ENCODE data around the gene UBA6.

UBA6 gene

DNA sequence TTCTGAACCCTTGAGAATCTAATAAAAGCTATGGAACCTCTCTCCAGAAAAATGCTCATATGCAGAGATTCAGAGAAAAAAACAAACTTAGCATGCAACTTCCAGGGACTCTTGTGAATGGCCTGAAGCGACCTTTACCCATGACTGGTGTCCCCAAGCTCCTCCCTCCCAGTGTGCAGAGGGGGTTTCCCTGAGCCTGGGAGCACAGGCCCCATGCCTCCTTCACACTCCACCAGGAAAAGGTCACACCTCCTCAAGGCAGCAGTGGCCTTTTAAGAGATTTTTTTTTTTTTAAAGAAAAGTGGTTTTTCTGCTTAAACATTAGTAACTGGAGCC, 13.3 kb upstream of the UBA6 start:
- no peak for TF ChIP-seq FOXP2 (optimal IDR thresholded peaks at IDR 0.05; ENCODE audit: borderline replicate concordance, extremely low read depth, extremely low read length, insufficient read depth)
- no peak for TF ChIP-seq TAF1 (IDR thresholded peaks at IDR 0.05; ENCODE audit: borderline replicate concordance, insufficient read depth, low read length)
- TF ChIP-seq POLR2AphosphoS5 (IDR thresholded peaks at IDR 0.05; ENCODE audit: low read depth, low read length): no peak
- no peak for TF ChIP-seq SIN3A (IDR thresholded peaks at IDR 0.05; ENCODE audit: borderline replicate concordance, insufficient read depth, low read length)
- TF ChIP-seq, protein P1, sequence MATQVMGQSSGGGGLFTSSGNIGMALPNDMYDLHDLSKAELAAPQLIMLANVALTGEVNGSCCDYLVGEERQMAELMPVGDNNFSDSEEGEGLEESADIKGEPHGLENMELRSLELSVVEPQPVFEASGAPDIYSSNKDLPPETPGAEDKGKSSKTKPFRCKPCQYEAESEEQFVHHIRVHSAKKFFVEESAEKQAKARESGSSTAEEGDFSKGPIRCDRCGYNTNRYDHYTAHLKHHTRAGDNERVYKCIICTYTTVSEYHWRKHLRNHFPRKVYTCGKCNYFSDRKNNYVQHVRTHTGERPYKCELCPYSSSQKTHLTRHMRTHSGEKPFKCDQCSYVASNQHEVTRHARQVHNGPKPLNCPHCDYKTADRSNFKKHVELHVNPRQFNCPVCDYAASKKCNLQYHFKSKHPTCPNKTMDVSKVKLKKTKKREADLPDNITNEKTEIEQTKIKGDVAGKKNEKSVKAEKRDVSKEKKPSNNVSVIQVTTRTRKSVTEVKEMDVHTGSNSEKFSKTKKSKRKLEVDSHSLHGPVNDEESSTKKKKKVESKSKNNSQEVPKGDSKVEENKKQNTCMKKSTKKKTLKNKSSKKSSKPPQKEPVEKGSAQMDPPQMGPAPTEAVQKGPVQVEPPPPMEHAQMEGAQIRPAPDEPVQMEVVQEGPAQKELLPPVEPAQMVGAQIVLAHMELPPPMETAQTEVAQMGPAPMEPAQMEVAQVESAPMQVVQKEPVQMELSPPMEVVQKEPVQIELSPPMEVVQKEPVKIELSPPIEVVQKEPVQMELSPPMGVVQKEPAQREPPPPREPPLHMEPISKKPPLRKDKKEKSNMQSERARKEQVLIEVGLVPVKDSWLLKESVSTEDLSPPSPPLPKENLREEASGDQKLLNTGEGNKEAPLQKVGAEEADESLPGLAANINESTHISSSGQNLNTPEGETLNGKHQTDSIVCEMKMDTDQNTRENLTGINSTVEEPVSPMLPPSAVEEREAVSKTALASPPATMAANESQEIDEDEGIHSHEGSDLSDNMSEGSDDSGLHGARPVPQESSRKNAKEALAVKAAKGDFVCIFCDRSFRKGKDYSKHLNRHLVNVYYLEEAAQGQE (IDR thresholded peaks at IDR 0.05; ENCODE audit: insufficient read depth in 1 of 2, low read depth in 2 of 2, low read length in 2 of 2): no peak

DNA sequence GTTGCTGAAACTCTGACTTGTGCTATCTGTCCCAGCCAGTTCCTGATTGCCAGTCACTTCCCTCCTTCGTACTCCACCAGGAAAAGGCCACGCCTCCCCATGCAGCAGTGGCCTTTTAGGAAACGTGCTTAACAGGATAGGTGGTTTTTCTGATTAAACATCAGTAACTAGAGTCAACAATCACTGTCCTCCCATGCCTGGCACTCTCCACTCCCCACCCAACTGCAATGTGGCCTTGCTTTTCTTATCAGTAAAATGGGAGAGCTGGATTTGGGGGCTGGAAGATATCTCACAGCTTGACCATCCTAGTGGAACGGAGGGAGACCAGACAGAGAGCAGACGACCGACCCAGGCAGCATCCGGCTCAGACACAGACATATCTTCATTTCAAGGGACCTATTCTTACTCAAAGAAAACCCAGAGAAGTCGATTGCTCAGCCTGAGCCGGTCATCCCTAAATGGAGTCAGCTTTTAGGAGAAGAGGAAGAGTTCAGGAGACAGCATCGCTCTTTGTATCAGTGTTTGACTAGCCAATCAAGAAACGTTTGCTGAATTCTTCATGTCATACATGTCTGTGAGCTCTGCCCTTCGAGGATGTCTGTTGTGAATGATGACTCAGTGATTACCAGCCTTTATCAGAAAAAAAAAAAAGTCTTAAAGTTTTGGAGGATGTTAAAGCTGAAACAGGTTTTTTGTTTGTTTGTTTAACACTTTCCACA, 12.7 kb upstream of the UBA6 start:
- TF ChIP-seq FOXP2 (optimal IDR thresholded peaks at IDR 0.05; ENCODE audit: borderline replicate concordance, extremely low read depth, extremely low read length, insufficient read depth): no peak
- TF ChIP-seq, protein P1 (IDR thresholded peaks at IDR 0.05; ENCODE audit: insufficient read depth in 1 of 2, low read depth in 2 of 2, low read length in 2 of 2): no peak
- no peak for TF ChIP-seq POLR2AphosphoS5 (IDR thresholded peaks at IDR 0.05; ENCODE audit: low read depth, low read length)
- TF ChIP-seq SIN3A (IDR thresholded peaks at IDR 0.05; ENCODE audit: borderline replicate concordance, insufficient read depth, low read length): no peak
- no peak for TF ChIP-seq TAF1 (IDR thresholded peaks at IDR 0.05; ENCODE audit: borderline replicate concordance, insufficient read depth, low read length)

DNA sequence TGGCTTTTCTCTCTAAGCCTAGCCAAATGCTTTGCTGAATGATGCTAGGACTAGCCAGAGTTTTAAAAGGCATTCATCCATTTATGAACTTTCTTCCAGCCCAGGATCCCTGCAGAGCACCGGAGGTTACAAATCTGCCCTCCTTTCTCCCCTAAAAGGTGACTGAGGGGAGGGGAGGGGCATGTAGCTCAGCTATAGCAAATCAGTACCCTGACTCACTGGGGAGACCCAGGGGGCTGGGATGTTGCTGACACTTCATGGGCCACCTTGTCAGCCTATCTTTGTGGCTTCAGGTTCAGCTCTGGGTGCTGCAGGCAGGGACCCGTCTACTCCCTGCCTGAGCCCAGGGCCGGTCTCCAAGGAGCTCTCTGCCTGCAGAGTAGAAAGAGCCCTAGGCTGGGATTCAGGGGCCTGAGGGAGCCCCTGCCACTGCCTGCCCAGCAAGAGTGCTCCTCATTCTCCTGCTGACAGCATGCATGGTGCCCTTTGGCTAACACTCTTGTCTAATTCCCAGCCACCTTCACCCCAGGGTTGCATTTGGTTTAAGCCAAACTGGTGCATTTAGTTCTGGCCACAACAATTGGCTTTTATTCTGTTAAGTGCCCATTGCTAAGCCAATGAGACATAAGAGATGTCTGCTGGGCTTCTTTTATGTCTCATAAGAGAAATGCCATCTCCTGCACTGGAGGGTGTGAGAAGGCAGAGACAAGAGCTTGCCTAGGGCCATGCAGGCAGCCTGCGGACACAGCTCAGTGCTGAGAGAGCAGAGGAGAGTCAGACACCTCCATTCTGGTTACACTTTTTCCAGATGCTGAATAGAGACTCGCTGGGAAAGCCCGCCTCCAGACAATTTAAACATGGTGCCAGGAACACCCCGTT, 11.9 kb upstream of the UBA6 start:
- TF ChIP-seq POLR2AphosphoS5 (IDR thresholded peaks at IDR 0.05; ENCODE audit: low read depth, low read length): no peak
- no peak for TF ChIP-seq FOXP2 (optimal IDR thresholded peaks at IDR 0.05; ENCODE audit: borderline replicate concordance, extremely low read depth, extremely low read length, insufficient read depth)
- no peak for TF ChIP-seq TAF1 (IDR thresholded peaks at IDR 0.05; ENCODE audit: borderline replicate concordance, insufficient read depth, low read length)
- no peak for TF ChIP-seq SIN3A (IDR thresholded peaks at IDR 0.05; ENCODE audit: borderline replicate concordance, insufficient read depth, low read length)
- TF ChIP-seq, protein P1 (IDR thresholded peaks at IDR 0.05; ENCODE audit: insufficient read depth in 1 of 2, low read depth in 2 of 2, low read length in 2 of 2): no peak

DNA sequence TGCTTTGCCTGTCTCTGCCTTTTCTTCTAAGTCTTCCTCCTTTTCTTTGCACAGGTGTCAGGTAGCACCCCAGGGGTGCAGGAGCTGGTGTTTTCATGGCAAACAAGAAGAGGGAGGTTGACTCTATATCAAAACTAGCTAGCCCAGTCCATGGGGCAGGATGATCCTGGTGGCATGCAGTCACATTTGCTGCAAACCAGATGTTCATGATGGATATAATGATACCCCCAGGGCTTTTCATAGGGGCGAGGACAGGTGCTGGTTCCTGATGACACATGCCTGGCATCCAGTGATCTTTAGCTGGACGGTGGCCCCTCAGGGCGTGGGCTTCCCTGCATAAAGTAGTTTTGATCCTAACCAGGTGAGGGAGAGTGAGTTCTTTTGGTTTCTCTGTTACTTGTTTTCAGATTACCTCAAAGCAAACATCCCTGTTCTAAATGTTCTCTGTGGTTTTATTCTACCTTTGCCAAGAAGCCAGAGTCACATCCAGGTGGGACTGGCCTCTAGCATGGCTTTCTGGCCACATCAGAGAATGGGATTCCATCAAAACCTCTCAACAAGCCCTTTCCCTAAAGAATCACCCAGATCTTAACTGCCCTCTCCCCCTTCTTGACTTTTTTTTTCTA, 11.2 kb upstream of the UBA6 start:
- no peak for TF ChIP-seq FOXP2 (optimal IDR thresholded peaks at IDR 0.05; ENCODE audit: borderline replicate concordance, extremely low read depth, extremely low read length, insufficient read depth)

DNA sequence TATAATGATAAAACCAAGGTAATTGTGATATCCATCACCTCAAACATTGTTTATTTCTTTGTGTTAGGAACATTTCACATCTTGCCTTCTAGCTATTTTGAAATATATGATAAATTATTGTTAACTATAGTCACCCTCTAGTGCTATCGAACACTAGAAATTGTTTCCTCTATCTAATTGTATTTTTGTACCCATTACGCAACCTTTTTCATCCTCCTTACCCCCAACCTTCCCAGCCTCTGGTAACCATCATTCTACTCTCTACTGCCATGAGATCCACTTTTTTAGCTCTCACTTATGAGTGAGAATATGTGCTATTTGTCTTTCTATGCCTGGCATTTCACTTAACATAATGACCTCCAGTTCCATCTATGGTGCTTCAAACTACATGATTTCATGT, 3.9 kb upstream of the UBA6 start:
- TF ChIP-seq SIN3A (IDR thresholded peaks at IDR 0.05; ENCODE audit: borderline replicate concordance, insufficient read depth, low read length) (no peak), FOXP2 (optimal IDR thresholded peaks at IDR 0.05; ENCODE audit: borderline replicate concordance, extremely low read depth, extremely low read length, insufficient read depth) (no peak)
- TF ChIP-seq, protein P1 (IDR thresholded peaks at IDR 0.05; ENCODE audit: insufficient read depth in 1 of 2, low read depth in 2 of 2, low read length in 2 of 2): no peak
